Endodermal cell (in vitro differentiated cells): ENCODE measurements around the gene AQR. TPM values are rescaled to one million over a fixed set of nuclear protein-coding genes. Genes with fewer than 3 reads are reported as not detected.

Source experiments
- DNase-seq: peaks from one replicate; pipeline ENCODE4 v3.0.0-alpha.2; 2017
- H3K27ac ChIP-seq: 2 replicates; pipeline ENCODE4 v1.5.1; 2013; ENCODE audit warnings: mild to moderate bottlenecking, low read depth, low read length, moderate library complexity
- H3K27me3 ChIP-seq: 2 replicates; pipeline ENCODE4 v1.6.1; 2013; ENCODE audit warnings: mild to moderate bottlenecking, low read length, moderate library complexity; ENCODE audit not compliant: insufficient read depth, control insufficient read depth, poor library complexity, severe bottlenecking
- H3K36me3 ChIP-seq: 2 replicates; pipeline ENCODE4 v1.7.0; 2013; ENCODE audit warnings: mild to moderate bottlenecking, low read length, moderate library complexity; ENCODE audit not compliant: control insufficient read depth, insufficient read depth
- H3K4me1 ChIP-seq: one replicate; pipeline ENCODE4 v1.7.0; 2013; ENCODE audit warnings: low read length; ENCODE audit not compliant: control insufficient read depth, insufficient read depth
- H3K4me3 ChIP-seq: 2 replicates; pipeline ENCODE4 v1.5.1; 2013; ENCODE audit warnings: mild to moderate bottlenecking, low read length, moderate library complexity
- H3K9ac ChIP-seq: 2 replicates; pipeline ENCODE4 v1.6.1; 2013; ENCODE audit warnings: mild to moderate bottlenecking, low read length, moderate library complexity; ENCODE audit not compliant: poor library complexity, severe bottlenecking; ENCODE audit errors: extremely low read depth
- H3K9me3 ChIP-seq: 2 replicates; pipeline ENCODE4 v1.6.1; 2013; ENCODE audit warnings: mild to moderate bottlenecking, low read length, moderate library complexity; ENCODE audit not compliant: control insufficient read depth
- H3K27ac Mint-ChIP-seq: 2 replicates; pipeline ENCODE4 v1.8.0; 2020; ENCODE audit warnings: mixed read lengths
- H3K27me3 Mint-ChIP-seq: 2 replicates; pipeline ENCODE4 v1.8.0; 2021; ENCODE audit warnings: mild to moderate bottlenecking, mixed read lengths; ENCODE audit not compliant: insufficient read depth
- H3K36me3 Mint-ChIP-seq: 2 replicates; pipeline ENCODE4 v1.8.0; 2020; ENCODE audit warnings: low read depth, mixed read lengths
- H3K4me1 Mint-ChIP-seq: 2 replicates; pipeline ENCODE4 v1.8.0; 2020; ENCODE audit warnings: mixed read lengths
- H3K4me3 Mint-ChIP-seq: 2 replicates; pipeline ENCODE4 v1.8.0; 2020; ENCODE audit warnings: mild to moderate bottlenecking, moderate library complexity, mixed read lengths
- H3K9me3 Mint-ChIP-seq: 2 replicates; pipeline ENCODE4 v1.8.0; 2020; ENCODE audit warnings: mild to moderate bottlenecking, mixed read lengths
- WGBS, 2 experiments: methylation state at CpG; one replicate each; pipeline versions ENCODE4 v1.1.5 to v1.1.7; 2013; ENCODE audit warnings: missing lambda C conversion rate in 2 of 2, mixed read lengths in 1 of 2; ENCODE audit not compliant: insufficient coverage in 1 of 2, insufficient read length in 1 of 2; 5-methylcytosine and 5-hydroxymethylcytosine counted together
- total RNA-seq, 2 donors: library from RNA; stranded (reverse); fragmentation: NEBNext Ultra II Directional in 1 of 2; extraction: Animal tissue kit (Norgen Biotek cat#: 25700) in 1 of 2; gene quantifications; 2 replicates in 1 of 2; 3 replicates in 1 of 2; pipeline ENCODE4 v1.2.1, GENCODE V29; 2021
- TF ChIP-seq, protein P1 (sequence below): fragments of 200-600 bp; sonication (generic); conservative IDR thresholded peaks from 2 replicates; pipeline ENCODE4 v1.5.0; 2021; ENCODE audit warnings: antibody characterized with exemption, mild to moderate bottlenecking

Gene AQR
- total RNA-seq, 2 donors from 2014 or later, result 48.8 to 49.6 TPM

DNA sequence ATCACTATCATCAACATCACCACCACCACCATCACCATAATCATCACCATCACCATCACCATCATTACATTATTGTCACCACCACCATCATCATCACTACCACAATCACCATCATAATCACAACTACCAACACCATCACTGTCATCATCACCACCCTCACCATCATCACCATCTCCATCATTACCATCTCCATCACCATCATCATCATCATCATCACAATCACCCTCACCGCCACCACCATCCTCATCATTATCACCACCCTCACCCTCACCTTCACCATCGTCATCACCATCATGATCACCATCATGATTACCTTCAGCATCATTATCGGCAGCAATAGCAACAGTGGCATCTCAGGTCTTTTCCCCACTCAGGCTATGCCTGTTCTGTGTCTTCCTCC lies 131.3 kb downstream of the AQR start:
- H3K27me3 Mint-ChIP-seq, result no peaks in the 10 kb centered on the region

DNA sequence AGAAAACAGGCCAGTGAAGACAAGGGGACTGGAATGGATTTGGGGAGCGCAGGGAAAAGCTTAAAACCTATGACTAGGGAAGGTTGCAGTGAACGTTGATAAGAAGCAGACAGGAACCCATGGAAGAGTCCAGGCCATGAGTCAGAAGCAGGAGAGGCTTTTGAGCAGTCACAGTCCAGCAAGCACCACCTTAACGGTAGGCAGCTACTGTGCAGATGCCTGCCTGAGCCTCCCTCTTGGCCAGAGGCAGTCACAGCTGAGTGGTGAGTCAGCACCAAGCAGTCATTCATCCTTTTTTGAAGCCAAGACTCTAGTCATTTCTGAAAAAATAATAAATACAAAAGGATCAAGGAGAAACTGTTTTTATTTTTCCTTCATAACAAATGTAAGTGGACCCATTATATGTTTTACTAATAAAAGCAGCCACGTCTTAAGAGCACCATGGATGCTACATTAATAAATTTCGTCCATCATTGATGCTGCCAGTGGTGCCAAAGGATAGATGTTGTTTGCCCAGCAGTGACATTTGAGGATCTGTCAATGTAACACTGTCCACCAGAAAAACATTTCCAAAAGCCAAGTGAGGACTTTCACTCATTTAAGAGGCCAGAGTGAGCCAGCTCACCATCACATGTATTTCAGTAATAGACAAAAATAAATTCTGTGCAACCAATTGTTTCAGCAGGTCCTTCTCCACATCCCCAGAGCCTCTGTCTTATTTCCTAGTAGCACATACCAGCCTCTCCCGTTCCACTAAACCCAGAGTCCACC lies 132.1 kb downstream of the AQR start:
- Histone ChIP-seq H3K27me3 (no peaks in the 10 kb centered on the region), H3K4me1 (no peaks in the 10 kb centered on the region), H3K27ac (no peak overlapping the region), H3K4me3 (no peak overlapping the region), H3K9me3 (no peaks in the 10 kb centered on the region), H3K9ac (no peak overlapping the region), H3K36me3 (no peaks in the 10 kb centered on the region)
- Mint-ChIP-seq H3K4me1 (no peaks in the 10 kb centered on the region), H3K9me3 (peaks cover 20% of the 10 kb centered on the region), H3K4me3 (no peak overlapping the region), H3K36me3 (no peaks in the 10 kb centered on the region), H3K27ac (no peak overlapping the region), H3K27me3 (no peaks in the 10 kb centered on the region)
- WGBS, 2 experiments, result 84 to 90% methylated on average over 5 to 6 of the region's 6 CpGs
- TF ChIP-seq, protein P1, sequence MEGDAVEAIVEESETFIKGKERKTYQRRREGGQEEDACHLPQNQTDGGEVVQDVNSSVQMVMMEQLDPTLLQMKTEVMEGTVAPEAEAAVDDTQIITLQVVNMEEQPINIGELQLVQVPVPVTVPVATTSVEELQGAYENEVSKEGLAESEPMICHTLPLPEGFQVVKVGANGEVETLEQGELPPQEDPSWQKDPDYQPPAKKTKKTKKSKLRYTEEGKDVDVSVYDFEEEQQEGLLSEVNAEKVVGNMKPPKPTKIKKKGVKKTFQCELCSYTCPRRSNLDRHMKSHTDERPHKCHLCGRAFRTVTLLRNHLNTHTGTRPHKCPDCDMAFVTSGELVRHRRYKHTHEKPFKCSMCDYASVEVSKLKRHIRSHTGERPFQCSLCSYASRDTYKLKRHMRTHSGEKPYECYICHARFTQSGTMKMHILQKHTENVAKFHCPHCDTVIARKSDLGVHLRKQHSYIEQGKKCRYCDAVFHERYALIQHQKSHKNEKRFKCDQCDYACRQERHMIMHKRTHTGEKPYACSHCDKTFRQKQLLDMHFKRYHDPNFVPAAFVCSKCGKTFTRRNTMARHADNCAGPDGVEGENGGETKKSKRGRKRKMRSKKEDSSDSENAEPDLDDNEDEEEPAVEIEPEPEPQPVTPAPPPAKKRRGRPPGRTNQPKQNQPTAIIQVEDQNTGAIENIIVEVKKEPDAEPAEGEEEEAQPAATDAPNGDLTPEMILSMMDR, result no peak
- no peak for DNase-seq

More for the DNA sequence above, 131.3 kb downstream of the AQR start:
- peaks cover 20% of the 10 kb centered on the region for H3K9me3 Mint-ChIP-seq
- Histone ChIP-seq H3K27ac (no peak overlapping the region), H3K4me3 (no peak overlapping the region), H3K36me3 (no peaks in the 10 kb centered on the region), H3K9me3 (no peaks in the 10 kb centered on the region), H3K4me1 (no peaks in the 10 kb centered on the region), H3K27me3 (no peaks in the 10 kb centered on the region), H3K9ac (no peak overlapping the region)
- no peak overlapping the region for H3K4me3 Mint-ChIP-seq
- WGBS, 2 experiments, result 91 to 95% methylated on average over 3 of the region's 3 CpGs
- H3K4me1 Mint-ChIP-seq, result no peaks in the 10 kb centered on the region
- no peak for DNase-seq
- TF ChIP-seq, protein P1, result no peak
- no peaks in the 10 kb centered on the region for H3K36me3 Mint-ChIP-seq
- no peak overlapping the region for H3K27ac Mint-ChIP-seq

DNA sequence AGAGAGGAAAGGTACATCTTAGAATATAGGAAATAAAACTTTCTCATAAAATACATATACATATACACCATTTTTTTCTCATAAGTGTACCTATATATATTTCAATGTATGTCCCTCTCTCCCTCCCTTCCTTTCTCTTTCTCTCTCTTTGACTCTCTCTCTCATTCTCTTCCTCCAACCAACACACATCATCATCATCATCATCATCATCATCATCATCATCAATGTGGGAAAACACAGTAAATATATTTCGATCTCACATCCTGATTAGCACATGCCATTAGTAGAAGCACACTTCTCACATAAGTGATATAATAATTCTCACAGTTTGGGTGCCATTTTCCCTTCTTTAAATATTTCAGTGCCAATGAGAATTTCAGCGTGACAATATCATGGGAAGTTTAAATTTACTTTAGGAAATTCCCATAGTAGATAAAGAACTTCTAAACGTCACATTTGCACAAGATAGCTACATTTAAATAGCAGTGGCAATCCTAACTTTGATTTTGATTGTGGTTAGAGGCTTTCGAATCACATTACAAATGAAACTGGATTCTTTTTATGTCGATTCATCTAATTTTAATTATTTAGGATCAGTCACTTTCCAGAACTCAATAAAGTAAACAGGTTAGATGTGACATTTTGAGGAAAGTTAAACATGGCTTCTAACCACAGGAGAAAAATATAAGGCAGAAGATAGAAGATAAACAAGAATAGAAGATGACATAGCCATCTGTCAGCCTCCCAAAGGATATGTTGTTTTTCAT lies 141.2 kb downstream of the AQR start:
- WGBS, 2 experiments, result 95 to 100% methylated on average over 1 to 5 of the region's 5 CpGs
- H3K9ac ChIP-seq, result no peak overlapping the region
- Mint-ChIP-seq H3K36me3 (no peaks in the 10 kb centered on the region), H3K9me3 (no peaks in the 10 kb centered on the region), H3K27me3 (no peaks in the 10 kb centered on the region), H3K4me1 (peaks cover 4% of the 10 kb centered on the region), H3K27ac (no peak overlapping the region), H3K4me3 (no peak overlapping the region)
- H3K4me1 ChIP-seq, result no peaks in the 10 kb centered on the region
- no peaks in the 10 kb centered on the region for H3K36me3 ChIP-seq
- DNase-seq, result no peak
- TF ChIP-seq, protein P1, result no peak
- H3K27me3 ChIP-seq, result no peaks in the 10 kb centered on the region
- no peak overlapping the region for H3K27ac ChIP-seq
- no peak overlapping the region for H3K4me3 ChIP-seq
- H3K9me3 ChIP-seq, result no peaks in the 10 kb centered on the region
